Brain microvascular endothelial cell (primary cell): ENCODE results near the gene ITGB2.

Experiments
- DNase-seq: peaks from one replicate; pipeline ENCODE4 v3.0.0-alpha.2; 2020
- H3K27ac ChIP-seq: fragments of 250-450 bp; sonication (Bioruptor Pico); 2 replicates; pipeline ENCODE4 v1.5.1; 2020; ENCODE audit warnings: mild to moderate bottlenecking, moderate library complexity
- H3K27me3 ChIP-seq: fragments of 250-450 bp; sonication (Bioruptor Pico); replicated peaks from 2 replicates; pipeline ENCODE4 v1.5.1; 2020; ENCODE audit warnings: mild to moderate bottlenecking
- H3K36me3 ChIP-seq: fragments of 250-450 bp; sonication (Bioruptor Pico); replicated peaks from 2 replicates; pipeline ENCODE4 v1.5.1; 2020; ENCODE audit warnings: mild to moderate bottlenecking
- H3K4me3 ChIP-seq: 2 replicates; pipeline ENCODE4 v1.5.1; 2011; ENCODE audit warnings: low read depth, mild to moderate bottlenecking, control low read depth, low read length, moderate library complexity
- CTCF ChIP-seq: IDR thresholded peaks from 2 replicates; pipeline ENCODE4 v1.5.1; 2011; ENCODE audit warnings: low read depth, mild to moderate bottlenecking, moderate library complexity, low read length, control low read depth, inconsistent platforms; ENCODE audit errors: missing control alignments
- in situ Hi-C: cut with HindIII; loops from 2 replicates; pipeline ENCODE4 v1.10.0; 2017; ENCODE audit warnings: low sequenced_read_pairs, low pct_ligation_motif_present

The ITGB2 gene

GRCh38 chr21:44939532-44940115 lies 18.9 kb upstream of the ITGB2 start, which contains the start of gene SLX9:
SLX9 (plus strand) TSS chr21:44940029; CDS start chr21:44940058, 29 bp downstream.
- in situ Hi-C loops = loop anchor here (25.0 kb wide), 1 partner anchor 198 kb away; no protein-coding TSS in a partner anchor

DNA sequence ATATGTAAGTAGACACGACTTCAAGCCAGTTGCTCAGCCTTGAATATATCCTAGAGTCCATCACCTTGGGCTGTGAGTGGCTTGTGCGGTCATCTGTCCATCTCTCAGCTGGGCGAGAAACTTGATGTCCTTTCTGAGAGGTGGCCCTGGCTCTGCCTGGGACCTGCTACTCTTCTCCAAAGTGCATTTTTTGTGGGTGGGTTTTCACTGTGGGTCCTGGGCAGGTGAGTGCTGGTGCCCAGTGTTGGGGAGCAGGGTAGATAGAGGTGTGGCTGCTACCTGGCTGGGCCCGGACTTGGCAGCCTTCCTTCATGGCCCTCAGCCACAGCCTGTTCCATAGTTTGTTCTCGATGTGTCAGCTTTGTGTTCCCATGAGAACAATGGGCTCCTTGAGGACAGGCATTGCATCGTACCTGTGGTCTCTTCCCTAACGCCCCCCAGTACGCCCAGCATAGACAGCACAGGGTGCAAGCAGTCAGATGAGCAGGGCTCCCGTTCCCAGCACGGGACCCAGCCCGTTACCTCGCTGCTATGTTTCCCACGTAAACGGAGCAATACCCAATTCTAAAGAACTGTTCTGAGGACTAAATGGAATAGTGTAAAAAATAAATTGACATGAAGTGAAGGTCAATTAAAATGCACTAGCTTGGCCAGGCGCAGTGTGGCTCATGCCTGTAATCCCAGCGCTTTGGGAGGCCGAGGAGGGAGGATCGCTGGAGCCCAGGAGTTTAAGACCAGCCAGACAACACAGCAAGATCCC lies 18.3 kb upstream of the ITGB2 start:
- no peak for TF ChIP-seq CTCF
- Histone ChIP-seq H3K27ac (no peak overlapping the region), H3K4me3 (peak overlapping the region; percentile 89), H3K36me3 (peaks cover 5% of the 10 kb centered on the region), H3K27me3 (peaks cover 14% of the 10 kb centered on the region)
- no peak for DNase-seq
- in situ Hi-C loops = loop anchor here (25.0 kb wide), 1 partner anchor 198 kb away; no protein-coding TSS in a partner anchor

More at GRCh38 chr21:44939532-44940115, 18.9 kb upstream of the ITGB2 start, which contains the start of gene SLX9:
- Histone ChIP-seq H3K27me3 (peaks cover 8% of the 10 kb centered on the region), H3K27ac (peak within 1 kb of the TSS; percentile 27), H3K4me3 (peak within 1 kb of the TSS; percentile 89), H3K36me3 (peaks cover 8% of the 10 kb centered on the region)
- no peak for DNase-seq
- TF ChIP-seq CTCF = no peak

DNA sequence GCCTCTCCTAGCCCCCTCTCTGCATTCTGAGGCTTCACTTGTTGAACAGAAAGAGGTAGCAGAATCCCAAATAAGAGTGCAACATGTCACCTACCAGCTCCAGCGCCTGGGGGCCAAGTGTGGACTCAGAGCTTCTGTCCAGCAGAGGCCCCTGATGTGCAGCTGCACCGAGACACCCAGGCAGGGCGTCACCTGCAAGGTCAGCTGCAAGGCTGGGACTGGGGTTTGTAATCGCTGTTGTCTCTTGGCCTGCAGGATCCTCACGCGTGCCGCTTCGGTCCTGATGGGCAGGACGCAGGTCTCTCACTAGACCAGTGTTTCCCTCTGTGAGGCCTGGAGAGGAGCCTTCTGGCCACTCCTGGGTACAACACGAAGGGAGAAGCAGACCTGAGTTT lies 14.8 kb upstream of the ITGB2 start:
- no peaks in the 10 kb centered on the region for H3K36me3 ChIP-seq
- DNase-seq = no peak
- in situ Hi-C loops = loop anchor here (25.0 kb wide), 1 partner anchor 202 kb away; no protein-coding TSS in a partner anchor
- no peak overlapping the region for H3K4me3 ChIP-seq
- no peak for TF ChIP-seq CTCF
- H3K27me3 ChIP-seq = peaks cover 43% of the 10 kb centered on the region
- H3K27ac ChIP-seq = no peak overlapping the region

- in situ Hi-C loops = loop anchor here (25.0 kb wide), 1 partner anchor 202 kb away; no protein-coding TSS in a partner anchor
Measured at GRCh38 chr21:44934797-44935532, 14.3 kb upstream of the ITGB2 start.

More at GRCh38 chr21:44934797-44935532, 14.3 kb upstream of the ITGB2 start:
- TF ChIP-seq CTCF = no peak
- Histone ChIP-seq H3K27ac (no peak overlapping the region), H3K27me3 (peaks cover 45% of the 10 kb centered on the region), H3K36me3 (no peaks in the 10 kb centered on the region), H3K4me3 (no peak overlapping the region)
- no peak for DNase-seq
